SJCRH30 (cell line): Measurements from ENCODE around the gene STAB1. TPM values are rescaled to one million over a fixed set of nuclear protein-coding genes. Genes with fewer than 3 reads are reported as not detected.

Experiments used
- DNase-seq, 2 experiments: peaks; one replicate each; pipeline ENCODE4 v3.0.0-alpha.2; 2015 to 2020
- H3K27ac ChIP-seq: fragments of 250-450 bp; sonication (Bioruptor Pico); 2 replicates; pipeline ENCODE4 v1.5.1; 2020; ENCODE audit warnings: mild to moderate bottlenecking, moderate library complexity
- H3K27me3 ChIP-seq: fragments of 250-450 bp; sonication (Bioruptor Pico); 2 replicates; pipeline ENCODE4 v1.5.1; 2020; ENCODE audit warnings: mild to moderate bottlenecking, moderate library complexity
- H3K36me3 ChIP-seq: fragments of 250-450 bp; sonication (Bioruptor Pico); 2 replicates; pipeline ENCODE4 v1.5.1; 2020; ENCODE audit warnings: mild to moderate bottlenecking, moderate library complexity
- H3K4me1 ChIP-seq: fragments of 250-450 bp; sonication (Bioruptor Pico); 2 replicates; pipeline ENCODE4 v1.5.1; 2020; ENCODE audit warnings: mild to moderate bottlenecking, moderate library complexity
- H3K4me3 ChIP-seq: fragments of 250-450 bp; sonication (Bioruptor Pico); 2 replicates; pipeline ENCODE4 v1.5.1; 2020; ENCODE audit warnings: mild to moderate bottlenecking, moderate library complexity
- H3K9me3 ChIP-seq: fragments of 250-450 bp; sonication (Bioruptor Pico); replicated peaks from 2 replicates; pipeline ENCODE4 v1.5.1; 2020; ENCODE audit warnings: mild to moderate bottlenecking, moderate library complexity
- total RNA-seq: library from RNA; depleted of rRNA; stranded (reverse); fragments of >200 nt; shearing (Covaris generic); gene quantifications from 2 replicates; pipeline ENCODE4 v1.2.3, GENCODE V29; 2014

STAB1 gene
- total RNA-seq, 1 experiment from 2014 or later: not detected

DNA sequence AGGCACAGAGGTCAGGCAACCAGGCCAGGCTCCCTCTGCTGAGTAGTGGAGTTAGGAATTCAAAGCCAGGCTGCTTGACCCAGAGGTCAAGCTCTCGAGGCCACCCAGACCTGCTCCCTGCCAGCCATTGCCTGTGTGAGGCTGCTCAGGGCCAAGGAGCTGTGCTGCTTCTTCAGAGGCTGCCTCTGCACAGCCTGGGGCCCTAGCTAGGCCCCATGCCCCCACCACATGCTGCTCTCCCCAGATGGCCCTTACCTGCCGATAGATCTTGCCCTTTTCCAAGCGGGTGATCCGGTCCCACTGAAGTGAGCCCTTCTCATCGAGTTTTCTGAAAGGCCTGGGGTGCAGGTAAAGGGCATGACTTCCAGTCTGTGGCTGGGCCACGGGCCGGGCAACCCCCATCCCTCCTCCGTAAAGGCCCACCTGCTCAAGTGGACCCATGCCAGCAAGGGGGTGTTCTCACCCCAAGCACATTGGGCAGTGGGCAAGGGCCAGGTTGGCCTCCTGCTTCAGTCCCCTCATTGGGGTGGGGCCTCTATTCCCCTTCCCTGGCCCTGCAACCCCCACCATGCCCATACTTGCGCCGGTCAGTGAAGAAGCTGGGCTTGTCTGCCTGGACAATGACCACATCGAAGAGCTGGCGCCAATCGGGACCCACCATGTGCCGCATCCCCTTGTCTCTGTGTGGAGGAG lies 32.0 kb downstream of the STAB1 start:
- no peaks in the 10 kb centered on the region for H3K9me3 ChIP-seq
- DNase-seq: no peak
- H3K27ac ChIP-seq: no peak overlapping the region
- peaks cover 28% of the 10 kb centered on the region for H3K36me3 ChIP-seq
- no peak overlapping the region for H3K4me3 ChIP-seq
- H3K4me1 ChIP-seq: peaks cover 3% of the 10 kb centered on the region; the same call in 1 of the 2 replicates
- H3K27me3 ChIP-seq: no peaks in the 10 kb centered on the region

DNA sequence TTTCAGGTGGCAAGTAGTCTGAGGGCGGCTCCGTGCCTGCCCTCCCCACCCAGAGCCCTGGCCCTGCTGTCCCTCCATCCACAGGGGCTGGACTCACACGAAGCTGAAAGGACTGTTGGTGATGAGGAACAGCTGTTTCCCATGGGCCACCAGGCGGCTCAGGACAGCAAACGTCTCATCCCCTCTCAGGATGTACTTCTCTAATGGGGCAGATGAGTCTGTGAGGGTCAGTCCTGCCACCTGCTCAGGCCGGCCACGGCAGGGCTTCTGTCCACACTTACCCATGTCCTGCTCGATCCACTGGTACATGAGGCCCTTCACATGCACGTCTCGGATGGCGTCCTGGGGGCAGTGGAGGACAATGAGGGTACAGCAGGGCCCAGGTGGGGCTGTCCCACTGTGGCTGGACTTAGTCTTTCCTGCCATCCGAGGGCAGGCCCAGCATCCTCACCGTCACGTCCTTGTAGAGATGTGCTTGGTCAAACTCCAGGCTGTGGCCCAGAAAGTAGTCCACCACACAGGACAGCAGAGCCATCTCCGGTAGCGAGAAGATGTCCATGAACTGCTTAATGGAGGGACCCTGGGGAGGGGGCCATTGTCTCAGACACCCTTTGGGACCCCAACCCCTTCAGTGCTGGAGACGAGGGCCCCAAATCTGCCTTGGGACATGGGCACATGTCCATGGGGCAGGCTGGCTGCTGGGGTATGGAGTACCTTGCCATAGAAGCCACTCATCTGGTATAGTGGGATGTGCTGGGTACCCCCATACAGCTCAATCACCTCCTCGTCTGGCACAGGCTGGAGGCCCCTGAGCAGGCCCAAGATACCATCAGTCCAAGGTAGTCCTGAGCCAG lies 32.8 kb downstream of the STAB1 start:
- H3K27me3 ChIP-seq: no peaks in the 10 kb centered on the region
- DNase-seq: no peak
- no peak overlapping the region for H3K4me3 ChIP-seq
- H3K4me1 ChIP-seq: peaks cover 3% of the 10 kb centered on the region; the same call in 1 of the 2 replicates
- H3K9me3 ChIP-seq: no peaks in the 10 kb centered on the region
- H3K27ac ChIP-seq: no peak overlapping the region
- H3K36me3 ChIP-seq: peaks cover 28% of the 10 kb centered on the region

DNA sequence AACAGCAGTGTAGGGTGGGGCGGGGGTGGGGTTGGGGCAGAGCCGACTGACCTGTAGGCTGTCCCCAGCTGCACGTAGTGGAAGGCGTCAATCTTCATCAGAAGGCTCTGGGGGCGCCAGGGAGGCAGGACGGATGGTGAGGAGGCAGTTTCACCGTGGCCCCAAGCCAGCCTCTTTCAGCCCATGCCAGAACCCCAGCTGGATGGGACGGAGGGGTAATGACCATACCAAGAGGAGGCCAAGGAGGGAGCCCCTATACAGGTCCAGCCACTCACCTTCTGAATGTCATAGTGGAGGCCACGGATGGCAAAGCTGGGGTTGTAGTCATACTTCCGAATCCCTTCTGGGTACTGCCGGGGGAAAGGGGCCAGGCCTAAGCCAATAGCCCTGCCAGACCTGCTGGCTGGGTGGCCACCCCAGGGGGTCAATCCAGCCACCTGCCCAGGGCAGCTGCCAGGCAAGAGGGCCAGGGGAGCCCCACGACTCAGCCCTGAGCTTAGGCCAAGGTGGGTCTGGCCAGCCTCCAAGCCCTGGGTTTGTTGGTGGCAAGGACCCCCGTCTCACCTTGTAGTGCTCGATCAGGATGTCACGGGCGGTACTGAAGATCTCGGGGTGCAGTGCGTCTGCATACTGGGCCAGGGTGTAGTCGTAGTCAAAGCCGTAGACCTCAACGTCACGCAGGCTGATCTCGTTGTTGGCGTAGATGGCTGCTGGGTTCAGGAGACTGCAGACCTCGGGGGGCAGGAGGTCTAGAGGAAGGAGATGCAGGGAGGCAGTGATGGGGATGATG lies 33.6 kb downstream of the STAB1 start:
- no peak overlapping the region for H3K27ac ChIP-seq
- H3K27me3 ChIP-seq: no peaks in the 10 kb centered on the region
- H3K4me1 ChIP-seq: peaks cover 3% of the 10 kb centered on the region; the same call in 1 of the 2 replicates
- H3K4me3 ChIP-seq: no peak overlapping the region
- peaks cover 28% of the 10 kb centered on the region for H3K36me3 ChIP-seq
- no peaks in the 10 kb centered on the region for H3K9me3 ChIP-seq
- DNase-seq: no peak

DNA sequence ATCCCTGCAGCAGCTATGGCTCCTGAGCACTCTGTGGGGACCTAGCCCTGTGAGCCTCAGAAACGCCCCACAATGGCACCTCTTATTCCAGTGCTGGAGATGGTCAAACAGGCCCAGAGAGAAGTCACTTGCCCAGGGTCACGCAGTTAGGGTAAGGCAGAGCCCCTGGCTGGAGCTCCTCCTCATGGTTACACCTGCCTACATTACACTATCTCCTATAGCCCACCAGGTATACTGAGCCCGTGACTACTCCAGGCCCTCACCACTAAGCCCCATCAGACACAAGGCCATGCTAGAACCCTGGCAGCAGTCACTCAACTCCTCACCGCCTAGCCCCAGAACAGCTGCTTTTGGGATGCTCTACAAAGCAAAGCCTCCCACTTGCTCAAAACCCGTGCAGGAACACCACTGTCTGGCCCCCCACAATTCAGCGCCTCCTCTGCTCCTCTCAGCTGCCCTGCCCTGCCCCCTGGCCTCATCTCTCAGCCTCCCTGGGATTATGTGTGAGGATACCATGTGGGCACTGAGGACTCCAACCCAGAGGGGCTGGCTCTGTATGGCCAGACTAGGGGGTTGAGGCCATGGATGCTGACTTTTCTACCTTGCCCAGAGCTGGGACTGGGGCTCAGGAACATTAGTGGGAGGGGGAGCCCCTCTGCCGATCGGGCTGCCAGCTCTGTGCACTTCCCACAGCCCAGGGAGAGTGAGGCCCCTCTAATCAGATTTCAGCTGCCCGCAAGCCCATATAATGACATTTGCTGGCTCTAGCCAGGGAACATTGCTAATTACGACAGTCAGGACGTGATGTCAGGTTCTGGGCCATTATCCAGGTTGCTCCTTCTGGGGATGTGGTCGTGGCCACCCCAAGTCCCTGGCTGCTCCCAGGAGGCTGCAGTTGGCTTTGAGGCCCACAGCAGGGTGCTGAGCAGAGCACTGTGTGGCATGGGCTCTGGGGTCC lies 34.5 kb downstream of the STAB1 start:
- H3K4me3 ChIP-seq: no peak overlapping the region
- peaks cover 23% of the 10 kb centered on the region for H3K36me3 ChIP-seq
- H3K4me1 ChIP-seq: peaks cover 3% of the 10 kb centered on the region; the same call in 1 of the 2 replicates
- no peaks in the 10 kb centered on the region for H3K27me3 ChIP-seq
- DNase-seq: no peak
- no peak overlapping the region for H3K27ac ChIP-seq
- H3K9me3 ChIP-seq: no peaks in the 10 kb centered on the region

DNA sequence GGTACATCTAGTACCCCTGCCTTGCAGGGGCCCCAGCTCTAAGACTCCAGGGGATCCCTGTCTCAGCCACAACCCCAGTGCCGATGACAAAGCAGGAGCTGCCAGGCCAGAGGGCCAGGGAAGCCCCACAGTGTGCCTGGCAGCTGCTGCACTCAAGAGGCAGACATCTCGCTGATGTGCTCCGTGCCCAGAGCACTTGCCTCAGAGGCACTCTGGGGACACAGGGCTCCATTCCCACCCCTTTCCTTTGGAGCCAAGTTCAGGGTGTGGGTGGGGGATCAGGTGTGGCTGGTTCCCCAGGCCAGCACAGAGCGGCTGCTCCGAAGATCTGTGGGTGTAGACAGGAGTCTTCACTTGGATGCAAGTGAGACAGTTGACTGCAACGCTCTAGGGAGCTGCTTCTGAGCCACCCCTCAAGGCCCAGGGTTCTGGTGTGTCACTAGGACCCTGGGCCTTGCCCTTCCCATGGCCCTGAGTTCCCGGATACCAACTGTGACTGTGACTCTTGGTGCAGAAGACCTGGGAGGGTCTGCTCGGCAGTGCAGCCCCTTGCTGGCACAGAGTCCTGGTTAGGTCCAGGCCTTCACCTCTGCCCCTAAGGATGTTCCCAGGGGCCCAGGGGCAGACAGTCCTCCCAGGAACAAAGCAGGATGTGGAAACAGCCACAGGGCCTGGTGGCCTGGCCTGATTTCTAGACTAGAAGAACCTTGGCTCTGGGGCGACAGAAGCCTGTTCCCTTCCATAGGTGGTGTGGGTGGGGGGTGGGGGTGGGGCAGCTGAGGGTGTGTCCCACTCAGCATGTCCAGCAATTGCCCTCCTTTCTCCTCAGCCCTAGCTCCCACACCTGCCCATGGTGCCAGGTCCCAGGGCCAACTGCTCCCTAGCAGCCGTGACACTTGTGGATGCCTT lies 36.0 kb downstream of the STAB1 start:
- no peak overlapping the region for H3K27ac ChIP-seq
- H3K4me3 ChIP-seq: no peak overlapping the region
- H3K36me3 ChIP-seq: peaks cover 21% of the 10 kb centered on the region
- H3K4me1 ChIP-seq: no peaks in the 10 kb centered on the region; the same call in 1 of the 2 replicates
- no peak for DNase-seq
- H3K9me3 ChIP-seq: no peaks in the 10 kb centered on the region
- H3K27me3 ChIP-seq: no peaks in the 10 kb centered on the region

DNA sequence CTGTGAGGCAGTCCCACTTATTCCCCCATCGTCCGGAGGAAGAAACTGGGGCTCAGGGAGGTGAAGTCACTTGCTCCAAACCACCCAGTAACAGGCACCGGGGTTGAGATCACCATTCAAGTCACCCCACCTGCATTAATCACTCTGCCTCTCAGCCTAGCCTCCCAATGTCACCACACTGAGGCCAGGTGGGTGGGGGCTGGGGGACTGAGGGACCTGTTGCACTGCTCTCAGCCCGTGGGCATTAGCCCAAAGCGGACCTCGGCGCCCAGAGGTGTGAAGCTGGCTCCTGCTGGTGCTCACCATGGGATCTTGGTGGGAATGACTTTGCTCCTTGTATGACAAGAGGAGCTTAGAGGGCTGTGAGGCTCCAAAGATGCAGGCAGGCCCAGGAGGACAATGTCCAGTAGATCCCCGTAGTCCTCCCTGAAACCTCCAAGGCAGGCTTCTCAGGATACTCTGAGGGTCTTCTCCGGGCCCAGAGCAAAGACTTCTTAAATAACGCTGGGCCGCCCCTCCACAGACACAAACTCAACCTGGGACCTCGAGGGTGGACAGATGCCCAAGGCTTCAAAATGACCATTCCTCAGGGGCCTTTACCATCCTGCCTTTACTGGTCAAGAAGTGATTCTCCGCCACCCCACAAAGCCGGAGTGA lies 36.9 kb downstream of the STAB1 start:
- no peaks in the 10 kb centered on the region for H3K27me3 ChIP-seq
- no peak for DNase-seq
- no peak overlapping the region for H3K27ac ChIP-seq
- H3K4me1 ChIP-seq: no peaks in the 10 kb centered on the region; the same call in 1 of the 2 replicates
- no peaks in the 10 kb centered on the region for H3K9me3 ChIP-seq
- H3K4me3 ChIP-seq: peak overlapping the region; percentile 97
- H3K36me3 ChIP-seq: peaks cover 18% of the 10 kb centered on the region

DNA sequence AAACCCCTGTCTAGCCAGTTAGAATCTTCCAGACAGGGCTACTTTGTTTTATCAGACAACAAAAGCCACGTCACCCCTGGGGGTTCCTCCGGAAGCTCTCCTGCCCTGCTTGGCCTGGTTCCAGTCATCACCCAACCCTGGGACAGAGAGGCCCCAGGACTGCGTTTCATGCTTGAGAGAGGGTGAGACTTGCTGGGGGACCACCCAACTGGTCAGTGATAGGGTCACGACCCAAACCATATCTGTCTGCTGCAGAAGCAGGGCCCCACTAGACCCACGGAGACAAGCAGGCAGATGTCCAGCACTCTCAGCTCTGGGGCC lies 37.3 kb downstream of the STAB1 start:
- peak; percentile 41 to 44 for DNase-seq
- Histone ChIP-seq H3K27ac (no peak overlapping the region; the same call in 1 of the 2 replicates), H3K4me1 (peaks cover under 1% of the 10 kb centered on the region)

DNA sequence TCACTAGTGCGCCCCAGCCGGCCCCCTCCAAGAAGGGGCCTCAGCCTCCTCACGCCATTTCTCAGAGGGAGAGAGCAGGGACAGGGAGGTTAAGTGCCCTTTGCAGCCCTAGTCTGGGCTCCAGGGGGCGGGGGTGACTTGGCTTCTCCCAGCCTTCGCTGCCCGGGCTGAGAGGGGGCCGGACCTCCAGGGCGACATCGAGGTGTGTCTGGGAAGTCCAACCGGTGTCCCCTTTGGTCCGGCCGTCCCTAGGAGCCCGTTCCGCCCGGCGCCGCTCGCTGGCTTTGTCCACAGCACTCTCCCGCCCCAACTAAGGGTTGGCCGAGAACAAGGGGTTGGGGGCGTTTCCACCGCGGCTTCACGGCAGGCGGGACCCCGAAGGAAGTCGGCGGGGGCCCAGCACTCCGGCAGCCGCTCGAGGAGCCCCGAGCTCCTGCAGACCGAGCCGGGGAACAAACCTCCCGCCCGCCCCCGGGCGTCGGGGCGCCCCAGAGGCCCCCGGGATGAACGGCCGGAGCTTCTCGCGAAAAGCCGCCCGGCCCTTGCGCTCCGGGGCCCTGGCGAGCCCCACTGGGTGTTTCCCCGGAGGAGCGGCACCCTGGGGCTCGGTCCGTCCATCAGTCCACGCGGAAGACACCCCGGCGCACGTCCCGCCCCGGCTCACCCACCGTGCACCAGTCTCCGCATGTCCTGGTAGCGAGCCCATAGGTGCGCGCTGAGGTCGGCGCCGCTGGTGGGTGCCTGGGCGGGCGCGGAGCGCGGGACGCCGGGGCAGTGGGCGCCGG lies 37.9 kb downstream of the STAB1 start:
- H3K27ac ChIP-seq: peak overlapping the region; percentile 27; the same call in 1 of the 2 replicates

More for the DNA sequence above, 37.3 kb downstream of the STAB1 start:
- Histone ChIP-seq H3K36me3 (peaks cover 14% of the 10 kb centered on the region), H3K4me3 (peak overlapping the region; percentile 97), H3K9me3 (no peaks in the 10 kb centered on the region), H3K27me3 (no peaks in the 10 kb centered on the region)

DNA sequence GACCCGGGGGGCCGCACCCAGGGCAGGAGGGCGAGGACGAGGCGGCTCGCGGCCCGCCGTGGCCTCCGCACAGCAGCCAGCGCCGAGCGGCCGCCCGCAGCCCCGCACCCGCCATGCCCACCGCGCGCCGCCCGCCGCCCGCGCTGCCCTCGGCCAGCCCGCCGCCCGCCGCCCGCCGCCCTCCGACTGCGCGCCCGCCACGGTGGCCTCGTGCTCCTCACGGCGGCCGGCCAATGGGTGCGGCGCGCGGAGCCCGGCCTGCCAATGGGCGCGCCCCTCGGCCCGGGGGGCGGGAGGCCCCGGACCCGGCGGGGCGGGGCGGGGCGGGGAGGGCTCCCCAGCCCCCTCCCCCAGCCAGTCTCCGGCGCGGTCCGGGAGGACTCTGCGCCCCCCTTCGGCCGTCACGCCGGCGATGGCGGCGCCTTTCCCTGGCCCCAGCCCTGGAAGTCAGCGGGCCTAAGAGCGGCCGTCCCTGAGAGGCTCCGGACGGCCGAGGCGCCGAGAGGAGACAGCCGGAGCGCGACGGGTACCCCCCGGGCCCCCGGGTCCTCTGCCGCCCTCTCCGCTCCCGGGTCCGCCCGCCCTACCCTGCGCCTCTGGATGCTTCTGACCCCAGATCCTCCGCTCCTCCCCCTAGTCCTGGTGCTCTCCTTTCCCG lies 38.6 kb downstream of the STAB1 start, which contains the start of gene NT5DC2:
NT5DC2 (minus strand) TSS at position 235 of the 658 bp plus-strand sequence; CDS start at position 115, 120 bp downstream.
- Histone ChIP-seq H3K9me3 (no peaks in the 10 kb centered on the region), H3K36me3 (peaks cover 3% of the 10 kb centered on the region), H3K4me1 (peaks cover 7% of the 10 kb centered on the region), H3K27ac (peak within 1 kb of the TSS; percentile 46), H3K4me3 (peak within 1 kb of the TSS; percentile 97), H3K27me3 (no peaks in the 10 kb centered on the region)
- peak; percentile 66 to 86 for DNase-seq

More for the DNA sequence above, 37.9 kb downstream of the STAB1 start:
- H3K36me3 ChIP-seq: peaks cover 9% of the 10 kb centered on the region
- peak; percentile 45 for DNase-seq
- peak overlapping the region; percentile 97 for H3K4me3 ChIP-seq
- H3K9me3 ChIP-seq: no peaks in the 10 kb centered on the region
- no peaks in the 10 kb centered on the region for H3K27me3 ChIP-seq
- H3K4me1 ChIP-seq: peaks cover 6% of the 10 kb centered on the region

DNA sequence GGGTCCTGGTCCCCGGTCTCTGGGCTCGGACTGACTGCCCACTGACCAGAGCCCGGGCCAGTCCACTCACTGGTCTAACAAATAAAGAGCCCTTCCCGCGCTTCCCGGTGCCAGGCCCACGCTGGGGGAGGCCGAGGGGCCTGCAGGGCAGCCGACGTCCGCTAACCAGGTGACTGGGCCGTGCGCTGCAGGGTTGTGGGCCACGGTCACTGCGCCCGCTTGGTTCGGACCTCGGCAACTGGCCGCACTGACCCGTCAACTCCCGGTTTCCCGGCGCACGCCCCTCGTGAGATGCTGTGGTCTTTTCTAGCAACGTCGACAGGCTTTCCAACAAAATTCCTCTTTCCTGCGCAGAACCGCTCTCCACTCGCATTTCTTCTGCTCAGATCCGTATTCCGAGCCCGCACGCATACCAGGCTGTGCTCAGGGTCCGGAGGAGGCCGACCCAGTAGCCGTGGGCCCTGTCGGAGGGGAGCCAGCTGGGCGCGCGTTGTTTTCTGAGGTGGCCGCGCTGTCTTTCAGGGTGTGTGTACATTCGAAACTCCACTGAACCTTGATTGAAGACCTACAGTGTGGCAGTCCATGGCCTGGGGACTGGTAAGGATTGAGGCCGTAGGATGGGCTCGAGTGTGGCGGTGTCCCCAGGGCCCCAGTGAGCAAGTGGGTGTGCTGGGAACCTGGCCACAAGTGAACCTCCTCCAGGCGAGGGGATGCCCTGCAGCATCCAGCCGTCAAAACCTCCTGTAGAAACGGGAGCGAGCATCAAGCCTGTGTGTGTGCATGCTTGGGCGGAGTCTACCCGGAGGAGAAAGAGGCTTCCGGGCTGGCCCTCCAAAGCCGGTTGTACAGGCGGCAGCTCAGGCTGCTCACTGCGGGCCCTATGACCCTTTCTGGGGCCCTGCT lies 39.4 kb downstream of the STAB1 start:
- Histone ChIP-seq H3K4me1 (peaks cover 7% of the 10 kb centered on the region), H3K36me3 (no peaks in the 10 kb centered on the region), H3K9me3 (no peaks in the 10 kb centered on the region), H3K4me3 (peak overlapping the region; percentile 70), H3K27me3 (no peaks in the 10 kb centered on the region), H3K27ac (peak overlapping the region; percentile 46)
- no peak for DNase-seq
